Common myeloid progenitor, CD34-positive (primary cell): ENCODE data around the gene GNAO1.

ENCODE experiments used
- CTCF ChIA-PET: fragments of 350-600 bp; sonication (Branson Sonifier 250); formaldehyde crosslinking; loops from one replicate; lab custom pipeline; 2021; ENCODE audit warnings: antibody characterized with exemption; lab: Charles Lee
- POLR2A ChIA-PET: fragments of 350-600 bp; sonication (Branson Sonifier 250); formaldehyde crosslinking; loops from one replicate; lab custom pipeline; 2021; ENCODE audit warnings: antibody characterized with exemption; lab: Charles Lee
- DNase-seq, 3 donors: peaks; one replicate each; pipeline versions ENCODE4 v3.0.0 to v3.0.0-alpha.2; 2013
- H3K27ac ChIP-seq, 2 experiments: 1 replicate in 1 of 2; 2 replicates in 1 of 2; pipeline ENCODE4 v1.7.0; 2013; ENCODE audit warnings: inconsistent platforms in 2 of 2, low read length in 2 of 2, mild to moderate bottlenecking in 2 of 2, low read depth in 1 of 2, moderate library complexity in 1 of 2; ENCODE audit not compliant: severe bottlenecking in 2 of 2, insufficient read depth in 1 of 2, poor library complexity in 1 of 2
- H3K27me3 ChIP-seq, 5 experiments: replicated peaks in 2 of 5; 1 replicate in 3 of 5; 2 replicates in 2 of 5; pipeline versions ENCODE4 v1.6.1 to v1.7.0; 2013; ENCODE audit warnings: low read length in 4 of 5, mild to moderate bottlenecking in 2 of 5, moderate library complexity in 2 of 5, inconsistent platforms in 1 of 5; ENCODE audit not compliant: insufficient read depth in 5 of 5, control insufficient read depth in 4 of 5
- H3K36me3 ChIP-seq, 4 experiments: 1 replicate in 2 of 4; 2 replicates in 2 of 4; pipeline versions ENCODE4 v1.6.1 to v1.7.0; 2013; ENCODE audit warnings: low read length in 3 of 4, control low read depth in 1 of 4, mild to moderate bottlenecking in 1 of 4; ENCODE audit not compliant: control insufficient read depth in 4 of 4, insufficient read depth in 4 of 4
- H3K4me1 ChIP-seq, 4 experiments: 1 replicate in 3 of 4; 2 replicates in 1 of 4; pipeline versions ENCODE4 v1.6.1 to v1.7.1; 2013; ENCODE audit warnings: low read length in 3 of 4, mild to moderate bottlenecking in 3 of 4, control low read depth in 1 of 4, inconsistent platforms in 1 of 4, moderate library complexity in 1 of 4; ENCODE audit not compliant: control insufficient read depth in 4 of 4, insufficient read depth in 4 of 4; ENCODE audit errors: control extremely low read depth in 1 of 4
- H3K4me3 ChIP-seq, 7 experiments: 1 replicate in 4 of 7; 2 replicates in 3 of 7; pipeline versions ENCODE4 v1.5.1 to v1.7.0; 2013; ENCODE audit warnings: mild to moderate bottlenecking in 7 of 7, low read length in 6 of 7, moderate library complexity in 6 of 7, inconsistent platforms in 2 of 7, low read depth in 2 of 7, control low read depth in 1 of 7; ENCODE audit not compliant: insufficient read depth in 4 of 7, control insufficient read depth in 1 of 7; ENCODE audit errors: extremely low read depth in 1 of 7
- H3K9me3 ChIP-seq, 5 experiments: 1 replicate in 4 of 5; 2 replicates in 1 of 5; pipeline versions ENCODE4 v1.6.1 to v1.7.1; 2013; ENCODE audit warnings: low read length in 4 of 5, mild to moderate bottlenecking in 2 of 5, inconsistent platforms in 1 of 5, low read depth in 1 of 5, moderate library complexity in 1 of 5; ENCODE audit not compliant: control insufficient read depth in 4 of 5, insufficient read depth in 2 of 5; ENCODE audit errors: control extremely low read depth in 1 of 5
- WGBS: methylation state at CpG from one replicate; pipeline ENCODE4 v1.1.5; 2013; ENCODE audit not compliant: insufficient coverage; 5-methylcytosine and 5-hydroxymethylcytosine counted together

Gene GNAO1

DNA sequence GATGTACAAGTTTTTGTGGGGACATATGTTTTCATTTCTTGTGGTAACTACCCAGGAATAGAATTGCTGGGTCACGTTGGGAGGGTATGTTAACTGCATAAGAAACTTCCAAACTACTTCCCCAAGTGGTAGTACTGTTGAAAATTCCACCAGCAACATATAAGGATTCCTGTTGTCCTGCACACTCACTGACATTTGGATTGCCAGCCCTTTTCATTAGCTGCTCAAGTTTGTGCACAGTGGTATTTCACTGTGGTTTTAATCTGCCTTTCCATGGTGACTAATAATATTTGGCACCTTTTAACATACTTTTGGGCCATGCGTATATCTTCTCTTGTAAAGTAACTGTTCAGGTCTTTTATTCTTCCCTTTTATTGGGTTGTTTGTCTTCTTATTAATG lies 103.3 kb downstream of the GNAO1 start:
- Histone ChIP-seq H3K4me1 (peaks cover 3 to 63% (median 50%) of the 10 kb centered on the region in 4 experiments), H3K36me3 (no peaks in the 10 kb centered on the region), H3K27ac (no peak overlapping the region), H3K27me3 (no peaks in the 10 kb centered on the region), H3K4me3 (no peak overlapping the region), H3K9me3 (no peaks in the 10 kb centered on the region)
- ChIA-PET POLR2A (no interaction called here), CTCF (interaction anchor here (1.6 kb wide), 1 partner anchor 31 kb away, joined by 6 read pairs; no protein-coding TSS in a partner anchor)
- WGBS = 20% methylated on average over 1 of the region's 2 CpGs
- DNase-seq = peak in 2 of 3 donors; percentile 56 to 68

DNA sequence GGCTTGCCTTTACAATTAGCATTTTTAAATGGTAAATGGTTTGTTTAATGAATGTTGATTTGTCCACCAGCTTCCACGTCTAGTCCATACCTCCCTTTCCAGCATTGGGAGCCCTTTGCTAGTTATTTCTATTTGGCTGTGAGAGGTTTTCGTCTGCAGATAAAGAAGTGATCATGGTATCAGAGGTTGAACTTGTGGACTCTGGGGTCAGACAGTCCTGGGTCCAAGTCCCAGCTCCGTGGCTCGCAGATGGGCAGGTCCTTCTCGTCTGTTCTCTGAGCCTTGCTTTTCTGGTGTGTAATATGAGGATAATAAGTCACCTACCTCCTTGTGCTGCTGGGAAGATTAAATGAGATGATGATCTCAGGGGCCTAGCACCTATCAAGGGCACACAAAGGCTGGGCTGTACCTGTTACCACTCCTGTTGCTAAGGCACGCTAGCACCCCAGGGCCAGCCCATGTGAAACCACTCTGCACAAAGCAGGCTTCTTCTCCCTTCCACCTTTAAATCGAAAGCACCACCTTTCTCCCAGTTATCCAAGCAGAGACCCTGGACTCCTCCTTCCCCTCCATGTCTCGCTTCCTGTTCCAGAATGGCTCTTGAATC lies 103.9 kb downstream of the GNAO1 start:
- Histone ChIP-seq H3K27ac (peak overlapping the region; percentile 37 to 60), H3K9me3 (no peaks in the 10 kb centered on the region), H3K36me3 (no peaks in the 10 kb centered on the region), H3K27me3 (no peaks in the 10 kb centered on the region), H3K4me1 (peaks cover 3 to 68% (median 56%) of the 10 kb centered on the region in 4 experiments), H3K4me3 (peak overlapping the region in 2 of 7 experiments; percentile 13 to 38)
- 91% methylated on average over 7 of the region's 8 CpGs for WGBS
- DNase-seq = no peak
- ChIA-PET POLR2A (no interaction called here), CTCF (no interaction called here)

DNA sequence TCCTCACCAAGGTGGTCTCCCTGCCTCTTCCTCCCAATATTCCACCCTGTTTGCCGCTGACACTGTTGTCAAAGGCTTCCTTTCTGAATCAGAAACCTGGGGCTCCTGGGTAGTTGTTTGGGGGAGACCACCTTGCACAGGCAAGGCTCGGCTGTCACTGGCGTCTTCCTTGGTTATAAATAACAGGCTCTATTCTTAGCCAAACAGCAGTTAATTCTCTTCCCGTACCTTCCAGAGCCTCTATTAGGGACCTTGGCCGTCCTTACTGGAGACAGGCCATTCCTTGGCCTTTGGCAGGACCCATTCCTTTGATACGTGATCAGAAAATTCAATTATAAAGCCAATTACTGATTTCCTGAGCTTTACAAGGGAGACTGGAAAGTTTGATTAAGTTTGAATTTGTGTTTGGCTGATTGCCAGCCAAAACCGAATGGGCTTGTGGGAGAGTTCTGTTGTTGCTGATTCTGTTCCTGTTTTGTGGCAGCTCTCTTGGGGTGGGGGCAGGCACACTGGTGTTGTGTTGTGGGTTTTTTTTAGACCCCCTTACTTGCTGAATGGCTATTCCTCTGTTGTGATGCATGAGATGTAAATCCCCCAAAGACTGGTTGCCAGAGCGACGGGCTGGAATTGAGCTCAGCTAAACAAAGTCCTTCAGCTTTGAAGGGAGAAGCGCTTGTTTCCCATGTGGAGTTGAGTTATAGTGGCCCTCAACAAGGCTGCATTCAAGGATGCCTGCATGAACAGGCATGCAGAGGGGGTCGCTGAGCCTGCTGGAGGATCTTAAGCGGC lies 104.6 kb downstream of the GNAO1 start:
- ChIA-PET POLR2A (interaction anchor here (0.6 kb wide), 1 partner anchor 28 kb away, joined by 4 read pairs; no protein-coding TSS in a partner anchor), CTCF (interaction anchor here (2.8 to 2.9 kb wide), 2 partner anchors 15 to 31 kb away, joined by 11 to 29 read pairs; no protein-coding TSS in a partner anchor)
- WGBS = 52% methylated on average over 10 of the region's 12 CpGs
- peak; percentile 49 to 90 (median 88) for DNase-seq
- H3K4me3 ChIP-seq = peak overlapping the region in 2 of 7 experiments; percentile 13 to 38
- H3K36me3 ChIP-seq = no peaks in the 10 kb centered on the region
- no peaks in the 10 kb centered on the region for H3K27me3 ChIP-seq
- H3K9me3 ChIP-seq = no peaks in the 10 kb centered on the region
- peak overlapping the region; percentile 37 to 60 for H3K27ac ChIP-seq
- peaks cover 3 to 74% (median 61%) of the 10 kb centered on the region in 4 experiments for H3K4me1 ChIP-seq

DNA sequence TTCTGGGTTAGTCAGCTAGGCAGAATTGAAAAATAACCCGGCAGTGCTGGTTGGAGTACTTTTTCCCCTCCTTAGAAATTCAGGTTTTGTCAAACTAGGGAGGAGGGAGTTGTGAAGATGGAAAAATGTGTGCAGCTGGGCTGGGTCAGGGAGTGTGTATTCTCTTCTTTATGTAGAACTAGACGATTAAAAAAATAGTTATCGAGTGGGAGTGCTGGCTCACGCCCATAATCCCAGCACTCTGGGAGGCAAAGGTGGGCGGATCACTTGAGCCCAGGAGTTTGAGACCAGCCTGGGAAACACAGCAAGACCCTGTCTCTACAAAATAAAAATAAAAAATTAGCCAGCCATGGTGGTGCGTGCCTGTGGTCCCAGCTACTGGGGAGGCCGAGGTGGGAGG lies 106.4 kb downstream of the GNAO1 start:
- ChIA-PET POLR2A (no interaction called here), CTCF (interaction anchor here (0.9 to 2.9 kb wide), 6 partner anchors 10 to 59 kb away, joined by 3 to 29 read pairs (median 6); no protein-coding TSS in a partner anchor)
- H3K9me3 ChIP-seq = no peaks in the 10 kb centered on the region
- DNase-seq = no peak
- no peaks in the 10 kb centered on the region for H3K36me3 ChIP-seq
- 97% methylated on average over 7 of the region's 7 CpGs for WGBS
- H3K27ac ChIP-seq = no peak overlapping the region
- H3K4me3 ChIP-seq = no peak overlapping the region
- no peaks in the 10 kb centered on the region for H3K27me3 ChIP-seq
- peaks cover 3 to 90% (median 74%) of the 10 kb centered on the region in 4 experiments for H3K4me1 ChIP-seq

DNA sequence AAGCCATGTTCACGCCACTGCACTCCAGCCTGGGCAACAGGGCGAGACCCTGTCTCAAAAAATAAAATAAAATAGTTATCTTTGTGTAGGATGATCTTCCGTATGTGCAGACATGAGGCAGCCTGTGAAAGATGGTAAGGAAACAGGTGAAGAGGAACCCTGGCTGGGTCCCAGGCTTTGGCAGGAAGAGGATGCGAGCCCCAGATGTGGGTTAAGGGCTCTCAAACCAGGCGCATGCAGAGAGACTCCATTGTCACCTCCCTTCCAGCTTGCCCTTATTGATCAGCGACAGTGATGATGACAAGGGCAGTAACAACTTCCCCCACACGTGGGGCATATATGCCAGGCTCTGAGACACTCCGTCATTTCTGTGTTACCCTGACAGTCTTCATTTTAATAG lies 106.8 kb downstream of the GNAO1 start:
- Histone ChIP-seq H3K4me1 (peaks cover 3 to 89% (median 74%) of the 10 kb centered on the region in 4 experiments), H3K9me3 (no peaks in the 10 kb centered on the region), H3K4me3 (no peak overlapping the region), H3K27ac (no peak overlapping the region), H3K27me3 (no peaks in the 10 kb centered on the region), H3K36me3 (no peaks in the 10 kb centered on the region)
- ChIA-PET POLR2A (no interaction called here), CTCF (interaction anchor here (2.6 to 2.9 kb wide), 3 partner anchors 13 to 34 kb away, joined by 9 to 29 read pairs (median 11); no protein-coding TSS in a partner anchor)
- WGBS = 21% methylated on average over 5 of the region's 8 CpGs
- peak in 2 of 3 donors; percentile 89 to 92 for DNase-seq

DNA sequence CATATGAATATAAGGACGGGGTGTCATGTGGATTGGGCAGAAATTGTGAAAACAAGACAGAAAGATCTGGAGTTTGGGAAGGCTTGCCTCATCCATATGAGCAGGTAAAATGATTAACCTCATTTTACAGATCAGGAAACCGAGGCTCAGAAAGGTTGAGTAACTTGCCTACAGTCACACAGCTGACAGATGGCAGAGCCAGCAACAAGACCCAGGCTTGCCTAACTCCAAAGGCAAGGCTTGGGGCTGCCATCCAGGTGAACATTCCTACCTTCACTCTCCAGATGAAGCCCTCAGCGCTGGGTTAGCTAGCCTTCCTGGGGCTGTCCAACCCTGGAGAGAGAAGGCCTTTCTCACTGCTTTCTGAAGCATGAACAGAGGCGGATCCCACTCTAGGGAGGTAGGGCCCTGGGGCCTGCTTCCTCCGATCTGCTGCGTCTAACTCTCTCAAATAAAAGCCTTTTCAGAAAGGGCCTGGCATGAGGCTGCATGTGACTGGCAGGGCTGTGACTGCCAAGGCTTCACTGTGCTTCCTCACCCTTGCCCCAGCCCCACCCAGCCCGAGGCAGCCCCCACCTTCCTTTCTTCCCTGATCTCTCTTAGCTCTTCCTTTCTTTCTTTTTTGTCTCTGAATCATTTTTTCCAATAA lies 107.8 kb downstream of the GNAO1 start:
- ChIA-PET POLR2A (no interaction called here), CTCF (interaction anchor here (0.8 to 2.6 kb wide), 7 partner anchors 12 to 188 kb away, joined by 3 to 9 read pairs (median 4); no protein-coding TSS in a partner anchor)
- Histone ChIP-seq H3K4me1 (peaks cover 0 to 83% (median 70%) of the 10 kb centered on the region in 4 experiments), H3K27me3 (no peaks in the 10 kb centered on the region), H3K4me3 (no peak overlapping the region), H3K27ac (peak overlapping the region in 1 of 2 experiments; percentile 50), H3K36me3 (no peaks in the 10 kb centered on the region), H3K9me3 (no peaks in the 10 kb centered on the region)
- 41% methylated on average over 5 of the region's 7 CpGs for WGBS
- peak in 2 of 3 donors; percentile 37 to 58 for DNase-seq
